ENCODE results near the gene TSSK6. TPM values are rescaled to one million over a fixed set of nuclear protein-coding genes. Genes with fewer than 3 reads are reported as not detected.

Gene TSSK6
- polyA plus RNA-seq, 1 donor: 0.56 TPM

DNA sequence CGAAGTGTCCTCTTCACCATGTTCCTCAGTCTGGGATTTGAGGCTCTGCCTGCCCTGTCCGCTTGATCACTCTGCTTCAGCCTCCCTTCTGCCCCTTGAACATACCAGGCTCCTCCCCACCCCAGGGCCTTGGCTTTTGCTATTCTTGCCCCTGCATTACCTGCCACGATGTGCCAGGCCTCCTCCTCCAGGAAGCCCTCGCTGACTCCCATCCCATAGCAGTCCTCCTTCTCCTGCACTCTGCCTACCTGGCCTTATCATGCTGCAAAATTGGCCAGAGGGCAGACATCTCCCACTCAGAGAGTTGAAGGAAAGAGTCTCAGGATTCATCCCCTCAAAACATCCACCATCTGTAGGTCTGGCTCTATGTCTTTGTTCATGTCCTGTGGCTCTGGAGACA lies 15.5 kb upstream of the TSSK6 start:
- no peak for DNase-seq (ENCODE audit: low read depth)

DNA sequence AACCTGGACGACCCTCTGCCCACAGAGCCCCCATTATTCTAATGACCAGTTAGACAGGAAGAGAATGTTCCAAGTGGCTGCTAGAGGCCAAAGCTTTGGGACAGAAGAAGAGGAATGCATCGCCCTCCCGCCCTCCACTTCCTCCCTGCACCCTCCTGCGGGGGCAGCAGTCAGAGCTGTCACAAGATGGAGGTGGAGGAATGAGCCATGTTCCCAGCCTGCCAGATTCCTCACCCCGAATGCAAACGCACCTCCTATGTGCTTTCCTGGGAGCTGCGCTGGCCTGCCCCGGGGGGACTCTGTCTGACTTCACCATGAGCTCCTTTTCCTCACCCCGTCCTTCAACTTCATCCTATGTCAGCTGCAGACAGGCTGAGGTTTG lies 15.1 kb upstream of the TSSK6 start:
- no peak for DNase-seq (ENCODE audit: low read depth)

DNA sequence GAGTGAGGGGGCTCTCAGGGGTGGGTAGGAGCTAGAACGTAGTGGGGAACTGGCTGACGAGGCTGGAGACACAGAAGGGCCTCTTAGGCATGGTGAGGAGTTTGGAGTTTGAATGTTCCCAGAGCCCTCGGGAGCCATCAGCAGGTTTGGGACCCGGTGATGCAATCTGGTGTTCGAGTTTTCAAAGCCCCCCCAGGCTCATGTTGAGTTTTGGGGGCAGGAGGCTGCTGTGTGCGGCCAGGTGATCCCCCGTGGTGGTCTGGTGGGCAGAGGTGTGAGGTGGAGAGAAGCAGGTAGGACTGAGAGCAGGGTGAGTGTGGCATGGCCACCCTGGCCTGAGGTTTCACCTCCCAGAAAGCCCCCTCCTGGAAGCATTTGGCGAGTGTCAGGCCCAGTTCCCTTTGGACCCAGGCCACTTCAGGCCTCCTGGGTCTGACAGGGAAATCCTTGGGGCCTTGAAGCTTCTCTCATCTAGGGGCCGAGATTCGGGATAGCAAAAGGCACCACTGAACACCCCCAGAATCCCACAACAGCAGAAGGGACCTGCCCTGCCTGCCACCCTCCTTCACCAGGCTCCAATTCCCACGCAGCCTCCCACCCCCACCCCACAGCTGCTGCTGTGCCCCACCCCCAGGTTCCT lies 14.6 kb upstream of the TSSK6 start:
- no peak for DNase-seq (ENCODE audit: low read depth)

DNA sequence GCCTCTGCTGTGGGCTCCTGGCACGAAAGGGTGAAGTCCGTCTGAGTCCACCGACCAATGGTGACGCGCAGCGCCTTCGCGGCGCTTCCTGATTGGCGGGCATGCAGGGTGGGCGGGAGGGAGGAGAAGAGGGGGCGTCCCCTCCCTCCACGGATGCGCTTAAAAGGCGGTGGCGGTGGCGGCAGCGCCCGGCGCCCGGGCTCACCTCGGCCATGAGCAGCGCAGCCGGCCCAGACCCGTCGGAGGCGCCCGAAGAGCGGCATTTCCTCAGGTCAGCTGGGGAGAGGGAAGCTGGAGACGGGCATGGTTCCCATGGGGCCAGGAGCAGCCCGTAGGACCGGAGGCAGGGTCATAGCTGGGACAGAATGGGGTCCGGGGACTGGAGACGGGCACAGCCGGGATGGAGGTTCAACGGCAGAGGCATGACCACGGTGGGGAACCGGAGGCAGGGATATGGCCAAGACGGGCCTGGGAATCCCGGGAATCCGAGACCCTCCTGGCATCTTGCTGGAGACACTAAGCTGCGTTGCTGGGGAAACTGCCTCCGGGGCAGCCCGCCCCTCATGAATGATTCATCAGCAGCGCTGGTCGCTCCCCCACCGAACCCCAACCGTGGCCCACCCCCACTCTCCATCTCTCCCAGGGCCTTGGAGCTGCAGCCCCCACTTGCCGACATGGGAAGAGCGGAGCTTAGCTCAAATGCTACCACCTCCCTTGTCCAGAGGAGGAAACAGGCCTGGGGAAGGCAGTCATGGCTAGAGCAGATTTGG lies 13.6 kb upstream of the TSSK6 start, which contains the start of gene YJEFN3:
TSS of gene YJEFN3 (plus strand) at position 191 of the 770 bp plus-strand sequence. CDS start at position 213, 22 bp downstream.
- no peak for DNase-seq (ENCODE audit: low read depth)

DNA sequence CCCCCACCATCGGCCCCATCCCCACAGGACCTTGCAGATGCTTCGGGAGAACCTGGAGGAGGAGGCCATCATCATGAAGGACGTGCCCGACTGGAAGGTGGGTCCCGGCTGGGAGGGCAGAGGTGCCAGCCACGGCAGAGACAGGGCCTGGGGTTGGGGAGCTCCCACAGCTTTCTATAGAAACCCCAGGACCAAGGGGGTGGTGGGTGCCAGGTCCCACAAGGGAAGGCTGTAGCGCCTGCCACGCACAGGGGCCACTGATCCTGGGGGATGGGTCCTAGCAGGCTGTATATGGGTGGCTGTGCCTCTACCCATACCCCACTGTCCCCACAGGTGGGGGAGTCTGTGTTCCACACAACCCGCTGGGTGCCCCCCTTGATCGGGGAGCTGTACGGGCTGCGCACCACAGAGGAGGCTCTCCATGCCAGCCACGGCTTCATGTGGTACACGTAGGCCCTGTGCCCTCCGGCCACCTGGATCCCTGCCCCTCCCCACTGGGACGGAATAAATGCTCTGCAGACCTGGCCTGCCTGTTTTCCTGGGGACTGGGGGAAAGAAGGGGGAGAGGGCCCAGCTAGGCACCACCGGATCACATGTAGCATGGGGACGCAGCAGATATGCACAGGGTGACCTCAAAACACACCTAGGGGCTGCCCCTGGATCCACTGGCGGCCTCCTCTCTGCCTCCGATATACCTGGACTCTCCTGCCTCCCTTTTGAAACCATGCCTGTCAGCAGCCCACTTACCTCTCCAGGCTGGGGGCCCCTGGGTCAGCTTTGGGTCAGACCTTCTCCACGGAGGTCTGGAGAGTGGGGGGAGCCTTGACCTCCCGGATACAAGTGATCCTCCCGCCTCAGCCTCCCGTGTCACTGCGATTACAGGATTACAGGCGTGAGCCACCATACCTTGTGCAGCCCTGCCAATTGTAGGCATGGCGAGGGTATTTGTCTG lies 12.6 kb upstream of the TSSK6 start:
- DNase-seq (ENCODE audit: low read depth): no peak

DNA sequence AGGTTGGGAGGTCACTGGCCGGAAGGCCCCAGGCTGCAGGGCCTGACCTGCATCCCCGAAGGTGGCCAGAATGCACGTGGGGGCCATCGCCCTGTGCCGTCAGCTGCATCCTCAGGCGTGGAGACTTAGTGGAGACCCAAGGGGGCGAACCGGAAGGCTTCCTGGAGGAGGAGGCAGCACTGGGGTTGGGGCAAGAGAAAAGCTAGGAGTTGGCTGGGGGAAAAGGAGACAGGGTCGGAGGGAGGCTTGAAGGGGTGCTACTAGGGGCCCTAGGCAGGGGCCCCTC lies 12.0 kb upstream of the TSSK6 start:
- no peak for DNase-seq (ENCODE audit: low read depth)

DNA sequence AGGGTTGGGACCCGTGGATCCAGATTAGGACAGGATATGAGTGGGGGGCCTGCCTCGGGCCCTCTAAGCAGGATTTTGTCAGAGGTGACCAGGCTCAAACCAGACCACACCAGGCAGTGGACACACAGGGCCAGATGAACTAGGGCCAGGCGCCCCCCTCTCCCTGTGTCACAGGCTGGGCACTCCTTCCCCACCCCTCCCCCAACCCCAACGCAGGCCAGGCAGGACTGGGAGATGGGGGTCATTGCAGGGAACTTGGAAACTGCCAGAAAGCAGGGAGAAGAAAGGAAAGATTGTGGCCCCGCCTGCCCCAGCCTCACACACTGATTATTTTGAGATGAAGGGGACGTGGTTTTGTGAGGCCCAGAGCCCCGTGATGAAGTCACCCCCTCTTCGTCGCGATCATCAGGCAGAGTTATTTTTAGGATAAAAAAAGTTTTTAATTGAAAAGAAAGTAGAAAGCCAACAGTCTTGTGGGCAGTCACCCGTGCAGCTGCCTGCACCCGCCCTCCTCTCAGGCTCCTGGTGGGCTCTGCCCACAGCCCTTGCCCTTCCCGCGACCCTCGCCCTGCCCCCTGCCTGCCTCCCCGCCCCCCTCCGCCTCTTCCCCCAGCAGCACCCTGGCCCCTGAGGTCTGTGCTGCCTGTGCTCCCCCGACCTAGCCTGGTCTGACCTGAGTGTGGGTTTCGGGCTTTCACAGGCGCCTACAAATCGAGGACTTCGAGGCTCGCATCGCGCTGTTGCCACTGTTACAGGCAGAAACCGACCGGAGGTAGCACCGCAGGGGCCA lies 11.4 kb upstream of the TSSK6 start:
- DNase-seq (ENCODE audit: low read depth): no peak

DNA sequence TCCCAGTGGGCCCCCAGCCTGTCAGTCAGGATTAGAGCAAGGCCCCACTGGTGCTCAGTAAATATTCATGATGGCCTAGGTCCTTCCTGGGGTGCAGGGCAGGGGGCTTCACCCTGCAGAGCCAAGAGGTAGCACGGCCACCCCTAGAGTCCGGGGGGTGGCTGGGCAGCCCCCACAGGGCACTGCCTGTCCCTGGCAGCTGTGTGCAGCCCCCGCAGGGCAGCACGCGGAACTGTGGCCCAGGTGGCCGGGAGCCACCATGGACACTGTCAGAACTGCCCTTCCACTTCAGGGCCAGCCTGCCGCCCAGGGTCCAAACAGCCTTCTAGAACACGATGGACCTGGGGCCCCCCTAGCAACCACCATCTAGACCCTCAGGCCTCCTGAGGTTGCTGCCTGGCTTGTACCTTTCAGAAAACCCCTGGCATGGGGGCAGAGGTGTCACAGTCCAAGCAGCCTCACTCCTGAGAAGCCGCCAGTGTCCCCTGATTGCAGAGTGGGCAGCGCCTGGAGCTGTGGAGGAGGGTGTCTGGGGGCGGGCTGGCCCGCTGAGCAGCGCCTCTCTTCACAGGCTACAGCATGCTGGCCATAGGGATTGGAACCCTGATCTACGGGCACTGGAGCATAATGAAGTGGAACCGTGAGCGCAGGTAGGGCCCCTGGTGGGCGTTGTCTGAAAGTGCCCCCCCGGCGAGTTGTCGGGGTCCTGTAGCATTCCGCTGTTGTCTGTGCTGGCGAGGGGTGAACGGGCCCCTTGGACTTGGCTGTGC lies 10.4 kb upstream of the TSSK6 start:
- no peak for DNase-seq (ENCODE audit: low read depth)

DNA sequence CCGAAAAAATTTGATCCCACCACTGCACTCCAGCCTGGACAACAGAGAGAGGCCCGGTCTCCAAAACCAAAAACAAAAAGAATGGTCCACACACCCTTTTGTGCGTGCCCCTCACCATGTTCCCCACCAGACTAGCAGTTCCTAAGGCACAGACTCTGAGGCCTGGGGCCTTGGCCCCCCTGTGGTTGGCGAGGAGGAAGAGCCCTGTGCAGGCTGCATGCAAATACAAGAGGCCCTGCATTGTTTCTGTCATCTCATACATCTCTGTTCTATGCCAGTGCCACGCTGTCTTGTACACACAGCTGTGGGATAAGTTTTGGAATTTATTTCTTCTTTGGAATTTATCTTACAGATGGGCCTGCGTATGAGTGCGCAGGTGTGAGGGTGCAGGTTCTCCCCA lies 8.7 kb upstream of the TSSK6 start:
- DNase-seq (ENCODE audit: low read depth): no peak

DNA sequence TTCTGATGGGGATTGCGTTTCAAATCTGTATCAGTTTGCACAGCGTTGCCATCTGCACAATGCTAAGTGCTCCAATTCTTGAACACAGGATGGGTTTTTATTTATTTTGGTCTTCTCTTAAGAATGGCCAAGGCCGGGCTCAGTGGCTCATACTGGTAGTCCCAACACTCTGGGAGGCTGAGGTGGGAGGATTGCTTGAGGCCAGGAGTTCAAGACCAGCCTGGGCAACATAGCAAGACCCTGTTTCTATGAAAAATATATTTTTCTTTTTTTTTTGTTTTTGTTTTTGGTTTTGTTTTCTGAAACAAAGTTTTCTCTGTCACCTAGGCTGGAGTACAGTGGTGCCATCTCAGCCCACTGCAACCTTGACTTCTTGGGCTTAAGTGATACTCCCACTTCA lies 7.8 kb upstream of the TSSK6 start:
- DNase-seq (ENCODE audit: low read depth): no peak

DNA sequence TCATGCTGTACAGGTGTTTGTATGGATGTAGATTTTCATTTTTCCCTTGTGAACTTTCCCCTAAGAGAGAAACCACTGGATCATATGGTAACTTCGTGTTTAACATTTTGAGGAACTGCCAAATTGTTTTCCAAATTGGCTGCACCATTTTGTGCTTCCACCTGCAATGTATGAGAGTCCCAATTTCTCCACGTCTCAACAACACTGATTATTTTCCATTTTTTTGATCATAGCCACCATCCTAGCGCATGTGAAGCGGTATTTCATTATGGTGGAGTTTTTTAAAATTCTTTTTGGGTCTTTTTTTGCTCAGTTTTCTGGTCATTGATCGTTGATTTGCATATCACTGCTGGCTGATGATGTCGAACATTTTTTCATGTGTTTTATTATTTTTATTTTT lies 5.6 kb upstream of the TSSK6 start:
- no peak for DNase-seq (ENCODE audit: low read depth)

DNA sequence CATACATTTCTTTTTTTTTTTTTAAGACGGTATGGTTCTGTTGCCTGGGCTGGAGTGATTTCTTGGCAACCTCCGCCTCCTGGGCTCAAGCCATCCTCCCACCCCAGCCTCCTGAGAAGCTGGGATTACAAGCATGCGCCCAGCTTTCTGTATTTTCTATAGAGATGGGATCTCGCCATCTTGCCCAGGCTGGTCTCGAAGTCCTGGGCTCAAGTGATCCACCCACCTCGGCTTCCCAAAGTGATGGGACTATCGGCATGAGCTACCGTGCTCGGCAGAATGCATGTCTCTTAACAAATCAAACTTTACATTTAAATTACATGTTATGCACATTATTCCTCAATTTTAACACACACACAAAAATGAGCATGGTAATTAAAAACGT lies 1.9 kb upstream of the TSSK6 start:
- no peak for DNase-seq (ENCODE audit: low read depth)

DNA sequence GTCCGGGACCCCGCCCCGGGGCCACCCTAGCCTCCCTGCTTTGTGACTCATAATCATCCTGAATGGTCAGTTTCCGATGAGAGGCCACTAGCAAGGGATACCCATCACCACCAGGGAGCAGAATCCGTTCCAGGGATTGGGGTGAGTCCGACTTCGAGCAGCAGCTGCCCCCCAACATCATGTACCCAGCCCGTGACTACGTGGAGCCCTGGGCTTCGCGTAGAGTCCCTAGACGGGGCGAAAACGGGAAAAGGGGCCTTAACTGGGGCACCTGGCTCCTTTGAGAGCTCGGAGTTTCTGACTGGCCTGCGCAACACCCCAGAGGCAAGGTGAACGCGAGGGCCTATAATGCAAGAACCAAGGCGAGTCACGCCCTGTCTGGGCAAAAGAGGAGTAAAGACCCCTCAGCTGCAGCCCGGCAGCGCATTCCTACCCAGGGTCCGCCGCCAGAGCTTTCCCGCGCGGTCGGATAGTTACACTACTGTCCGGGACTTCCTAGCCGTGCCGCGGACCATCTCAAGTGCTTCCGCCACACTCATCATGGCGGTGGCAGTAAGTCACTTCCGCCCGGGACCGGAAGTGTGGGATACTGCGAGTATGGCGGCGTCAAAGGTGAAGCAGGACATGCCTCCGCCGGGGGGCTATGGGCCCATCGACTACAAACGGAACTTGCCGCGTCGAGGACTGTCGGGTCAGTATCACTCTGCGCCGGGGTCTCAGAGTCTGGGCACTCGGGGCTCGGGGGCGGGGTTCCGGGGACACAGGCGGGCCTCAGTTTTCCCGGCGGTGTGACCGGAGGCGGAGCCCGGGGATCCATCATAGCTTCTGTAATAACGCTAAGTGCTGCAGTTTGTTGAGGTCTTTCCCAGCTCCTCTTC lies 533 bp upstream of the TSSK6 start, which contains the start of gene NDUFA13:
TSS of gene NDUFA13 (plus strand) at position 584 of the 878 bp plus-strand sequence. CDS start at position 598, 14 bp downstream.
- peak; percentile 83 for DNase-seq (ENCODE audit: low read depth)

DNA sequence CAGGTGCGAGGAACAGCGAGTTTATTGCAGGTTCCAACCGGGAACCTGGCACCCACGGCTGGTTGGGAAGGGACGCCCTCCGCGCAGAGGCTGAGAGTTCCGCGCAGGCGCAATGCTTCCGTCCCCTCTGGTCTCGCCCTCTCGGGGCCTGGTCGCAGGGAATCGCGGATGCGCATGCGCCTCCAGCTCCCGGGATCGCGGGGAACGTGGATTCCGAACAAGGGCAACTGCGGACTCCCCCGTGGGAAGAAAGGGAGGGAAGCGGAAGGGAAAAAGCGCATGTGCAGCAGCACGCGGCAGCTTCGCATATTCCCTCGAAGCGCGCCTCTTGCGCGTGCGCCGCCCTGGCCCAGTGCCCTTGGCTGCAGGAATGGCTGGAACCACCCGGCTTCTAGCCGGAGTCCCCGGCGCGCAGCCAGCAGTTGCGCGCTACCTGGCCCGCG lies 1.1 kb downstream of the TSSK6 start:
- no peak for DNase-seq (ENCODE audit: low read depth)

DNA sequence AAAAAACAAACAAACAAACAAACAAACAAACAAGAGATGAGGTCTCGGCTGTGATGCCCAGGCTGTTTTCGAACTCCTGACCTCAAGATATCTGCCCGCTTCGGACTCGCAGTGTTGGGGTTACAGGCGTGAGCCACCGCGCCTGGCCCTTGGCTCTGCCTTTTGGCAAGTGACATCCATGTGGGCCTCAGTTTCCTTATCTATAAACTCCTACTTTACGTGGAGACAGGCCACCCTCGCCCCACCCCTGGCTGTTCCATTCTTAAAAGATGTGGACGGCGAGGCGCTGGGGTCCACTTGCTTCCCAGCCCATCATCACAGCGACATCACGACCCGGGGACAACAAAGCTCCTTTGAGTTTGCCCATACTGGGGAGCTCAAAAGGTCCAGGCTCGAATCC lies 1.7 kb downstream of the TSSK6 start:
- DNase-seq (ENCODE audit: low read depth): no peak

DNA sequence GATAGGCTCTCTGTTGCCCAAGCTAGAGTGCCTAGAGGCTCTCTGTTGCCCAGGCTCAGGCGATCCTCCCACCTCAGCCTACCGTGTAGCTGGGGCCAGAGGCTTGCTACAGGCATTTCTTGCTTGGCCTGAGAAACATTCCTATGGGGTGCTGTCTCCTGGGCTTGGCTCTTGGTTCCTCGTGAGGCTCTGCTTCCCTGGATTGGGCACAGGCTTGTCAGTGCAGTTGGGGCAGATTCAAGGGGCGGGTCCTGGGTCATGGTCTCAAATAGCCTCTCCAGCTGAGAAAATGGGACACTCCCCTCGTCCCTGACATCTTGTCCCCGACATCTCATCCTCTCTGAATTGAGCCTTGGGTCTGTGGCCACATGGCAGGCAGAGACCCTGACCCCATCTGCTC lies 4.9 kb downstream of the TSSK6 start:
- DNase-seq (ENCODE audit: low read depth): no peak

DNA sequence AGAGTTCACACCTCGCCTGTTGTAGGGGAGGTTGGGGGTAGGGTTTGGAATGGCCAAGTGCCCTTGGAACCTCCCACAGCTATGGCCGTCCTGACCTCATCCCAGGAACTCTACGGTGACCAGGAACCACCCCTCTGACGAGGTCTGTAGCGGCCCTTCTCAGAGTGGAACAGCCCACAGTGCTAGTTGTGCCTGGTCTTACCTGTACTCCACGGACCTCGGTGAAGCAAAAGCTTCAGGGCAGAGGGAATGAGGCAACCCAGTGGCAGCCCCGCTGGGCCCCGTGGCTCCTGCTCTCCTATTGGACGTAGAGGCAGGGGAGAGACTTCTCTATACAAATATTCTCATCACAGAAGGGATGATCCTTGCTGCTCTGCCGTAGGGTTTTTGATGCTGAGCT lies 7.1 kb downstream of the TSSK6 start:
- DNase-seq (ENCODE audit: low read depth): no peak

DNA sequence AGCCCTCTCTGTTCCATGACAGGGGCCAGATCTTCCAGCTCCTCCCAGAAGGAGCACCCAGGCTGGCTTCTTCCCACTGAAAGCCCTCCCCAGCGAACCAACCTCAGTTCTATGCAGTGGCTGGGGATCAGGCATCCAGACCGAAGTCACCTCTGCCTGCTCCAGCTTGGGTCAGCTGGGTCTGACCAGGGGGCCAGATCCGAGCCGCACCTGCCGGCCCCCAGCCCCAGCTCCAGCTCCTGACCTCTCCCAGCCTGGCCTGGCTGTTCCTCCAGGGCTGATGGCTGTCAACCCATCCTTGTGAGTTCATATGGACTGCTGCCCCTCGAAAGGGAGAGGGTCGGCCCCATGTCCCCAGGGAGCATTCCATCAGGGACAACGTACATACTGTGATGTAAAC lies 8.0 kb downstream of the TSSK6 start:
- DNase-seq (ENCODE audit: low read depth): no peak

DNA sequence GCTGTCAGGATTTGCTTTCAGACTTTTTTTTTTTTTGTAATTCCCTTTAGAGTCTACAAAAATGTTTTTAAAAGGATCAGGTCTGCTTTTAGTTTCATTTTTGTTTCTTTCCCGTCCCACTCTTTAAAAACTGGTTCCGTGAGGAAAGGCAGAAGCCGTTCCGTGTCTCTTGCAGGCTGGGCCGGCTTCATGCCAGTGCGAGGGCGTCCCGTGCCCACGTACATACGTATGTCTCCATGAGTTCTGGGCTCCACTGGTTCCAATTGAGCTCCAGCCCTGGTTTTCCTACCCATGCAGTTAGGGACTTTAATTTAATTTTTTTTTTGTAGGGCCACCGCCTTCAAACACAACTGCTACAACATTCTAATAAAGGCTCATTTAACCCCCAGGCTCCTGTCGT lies 8.8 kb downstream of the TSSK6 start:
- no peak for DNase-seq (ENCODE audit: low read depth)
